ENCODE measurements around the gene ST6GALNAC4.
"Not testable (repeated sequence)": the region's sequence is repeated elsewhere in the genome, so short reads cannot be mapped to it uniquely, and the experiment has no call there.

ST6GALNAC4 gene

DNA sequence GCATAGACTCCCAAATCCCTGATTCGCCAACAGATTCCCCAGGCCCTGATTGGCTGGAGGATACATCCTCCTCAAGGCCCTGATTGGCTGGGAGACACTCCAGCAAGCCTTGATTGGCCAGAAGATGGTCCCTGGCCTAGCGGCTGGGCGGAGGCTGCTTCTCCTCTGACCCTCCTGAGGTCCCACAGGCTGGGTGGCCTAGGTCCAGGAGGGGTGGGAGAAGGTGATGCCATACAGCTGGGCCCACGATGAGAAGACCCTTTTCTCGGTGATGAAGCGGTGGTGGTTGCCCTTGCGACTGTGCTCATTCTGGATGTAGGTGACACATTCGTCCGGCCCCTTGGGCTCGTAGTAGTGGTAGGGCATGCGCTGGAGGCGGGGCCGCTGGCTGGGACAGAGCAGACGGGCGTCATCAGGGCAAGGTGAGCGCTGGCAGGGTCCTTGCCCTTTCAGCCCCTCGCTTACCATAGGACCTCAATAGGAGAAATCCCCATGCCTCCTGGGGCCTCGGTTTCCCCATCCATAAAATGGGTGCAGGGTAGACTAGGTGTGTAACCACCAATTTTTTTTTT is 30.4 kb downstream of the ST6GALNAC4 start:
- no peak overlapping the region for H3K4me3 ChIP-seq (ENCODE audit: low read depth, low read length)
- no peak for DNase-seq (ENCODE audit: low read depth)
- TF ChIP-seq, protein P1, sequence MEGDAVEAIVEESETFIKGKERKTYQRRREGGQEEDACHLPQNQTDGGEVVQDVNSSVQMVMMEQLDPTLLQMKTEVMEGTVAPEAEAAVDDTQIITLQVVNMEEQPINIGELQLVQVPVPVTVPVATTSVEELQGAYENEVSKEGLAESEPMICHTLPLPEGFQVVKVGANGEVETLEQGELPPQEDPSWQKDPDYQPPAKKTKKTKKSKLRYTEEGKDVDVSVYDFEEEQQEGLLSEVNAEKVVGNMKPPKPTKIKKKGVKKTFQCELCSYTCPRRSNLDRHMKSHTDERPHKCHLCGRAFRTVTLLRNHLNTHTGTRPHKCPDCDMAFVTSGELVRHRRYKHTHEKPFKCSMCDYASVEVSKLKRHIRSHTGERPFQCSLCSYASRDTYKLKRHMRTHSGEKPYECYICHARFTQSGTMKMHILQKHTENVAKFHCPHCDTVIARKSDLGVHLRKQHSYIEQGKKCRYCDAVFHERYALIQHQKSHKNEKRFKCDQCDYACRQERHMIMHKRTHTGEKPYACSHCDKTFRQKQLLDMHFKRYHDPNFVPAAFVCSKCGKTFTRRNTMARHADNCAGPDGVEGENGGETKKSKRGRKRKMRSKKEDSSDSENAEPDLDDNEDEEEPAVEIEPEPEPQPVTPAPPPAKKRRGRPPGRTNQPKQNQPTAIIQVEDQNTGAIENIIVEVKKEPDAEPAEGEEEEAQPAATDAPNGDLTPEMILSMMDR (conservative IDR thresholded peaks at IDR 0.05; ENCODE audit: low read depth, low read length) = no peak

DNA sequence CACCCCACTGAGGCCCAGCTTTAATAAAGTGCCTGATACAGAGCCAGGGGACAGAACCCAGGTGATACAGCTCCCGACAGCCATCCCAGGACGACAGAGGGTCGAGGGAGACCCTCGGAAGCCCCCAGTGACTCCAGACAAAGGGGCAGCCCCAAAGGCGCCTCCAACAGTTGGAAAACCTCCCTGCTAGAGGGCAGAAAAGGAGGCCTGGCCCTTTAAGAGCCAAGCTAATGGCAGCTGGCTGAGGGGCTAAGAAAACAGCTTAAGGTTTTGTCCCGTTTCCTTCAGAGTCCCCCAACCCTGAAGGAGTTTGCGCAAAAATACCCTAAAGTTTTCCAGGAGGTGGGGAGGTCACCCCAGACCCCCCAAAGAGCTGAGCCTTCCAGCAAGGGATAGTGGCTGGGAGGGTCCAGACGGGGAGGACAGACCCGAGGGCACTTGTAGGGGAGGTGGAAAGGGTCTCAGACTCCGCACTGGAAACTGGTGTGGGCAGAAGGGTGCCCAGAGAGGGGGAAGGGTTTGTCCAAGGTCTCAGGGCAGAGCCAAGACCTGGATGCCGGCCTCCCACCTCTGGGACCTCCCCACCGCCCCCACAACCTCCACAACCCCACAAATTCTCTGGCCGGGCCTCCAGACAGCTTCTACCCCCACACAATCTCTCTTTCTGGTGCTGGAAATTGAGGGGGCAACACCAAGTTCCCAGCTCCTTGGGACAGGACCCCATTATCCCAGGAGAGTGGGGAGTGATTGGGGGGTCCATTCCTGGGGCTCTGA is 31.1 kb downstream of the ST6GALNAC4 start:
- TF ChIP-seq, protein P1 (conservative IDR thresholded peaks at IDR 0.05; ENCODE audit: low read depth, low read length) = no peak
- DNase-seq (ENCODE audit: low read depth) = no peak
- no peak overlapping the region for H3K4me3 ChIP-seq (ENCODE audit: low read depth, low read length)

DNA sequence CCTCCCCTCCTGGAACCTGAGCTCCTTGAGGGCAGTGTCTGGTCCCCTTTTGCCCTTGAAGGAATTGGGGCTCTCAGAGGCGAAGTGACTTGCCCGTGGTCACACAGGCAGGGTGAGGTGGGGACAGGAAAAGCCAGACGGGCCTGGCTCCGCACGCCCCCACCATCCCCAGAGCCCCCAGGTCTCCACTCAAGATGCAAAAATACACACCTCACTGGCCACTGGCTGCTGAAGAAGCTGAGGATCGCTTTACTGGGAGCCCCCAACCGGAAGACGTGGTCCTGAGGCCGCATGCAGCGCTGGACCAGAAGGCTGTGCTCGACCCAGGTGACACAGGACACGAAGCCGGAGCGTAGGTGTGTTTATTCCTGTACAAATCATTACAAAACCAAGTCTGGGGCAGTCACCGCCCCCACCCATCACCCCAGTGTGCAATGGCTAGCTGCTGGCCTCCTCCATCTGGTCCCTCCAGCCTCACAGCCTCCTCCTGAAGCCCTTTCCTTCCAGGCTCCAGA is 31.8 kb downstream of the ST6GALNAC4 start:
- no peak overlapping the region for H3K4me3 ChIP-seq (ENCODE audit: low read depth, low read length)
- DNase-seq (ENCODE audit: low read depth) = no peak
- TF ChIP-seq, protein P1 (conservative IDR thresholded peaks at IDR 0.05; ENCODE audit: low read depth, low read length) = no peak

DNA sequence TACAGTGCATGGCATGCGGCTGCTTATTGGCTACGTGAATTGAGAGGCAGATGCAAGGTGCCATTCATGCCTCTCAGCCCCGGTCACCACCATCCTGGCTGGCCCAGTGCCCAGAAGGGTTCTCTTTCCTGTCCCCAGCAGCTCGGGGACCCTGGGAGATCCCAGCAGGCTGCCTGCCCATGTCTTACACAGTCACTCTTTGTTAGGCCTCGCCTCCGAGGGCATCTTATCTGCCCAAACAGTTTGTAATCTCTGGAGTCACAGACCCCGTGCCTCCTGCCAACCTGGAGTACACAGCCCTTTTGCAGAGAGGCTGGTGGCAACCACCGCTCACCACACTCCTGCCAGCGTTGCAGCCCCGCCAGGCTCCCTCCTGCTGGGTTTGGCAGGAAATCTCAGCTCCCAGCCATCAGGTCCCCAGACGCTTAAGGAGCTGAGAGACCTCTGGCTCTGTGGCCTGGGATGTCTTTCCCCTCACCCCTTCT is 32.4 kb downstream of the ST6GALNAC4 start:
- no peak for DNase-seq (ENCODE audit: low read depth)
- TF ChIP-seq, protein P1 (conservative IDR thresholded peaks at IDR 0.05; ENCODE audit: low read depth, low read length) = no peak
- H3K4me3 ChIP-seq (ENCODE audit: low read depth, low read length) = no peak overlapping the region

DNA sequence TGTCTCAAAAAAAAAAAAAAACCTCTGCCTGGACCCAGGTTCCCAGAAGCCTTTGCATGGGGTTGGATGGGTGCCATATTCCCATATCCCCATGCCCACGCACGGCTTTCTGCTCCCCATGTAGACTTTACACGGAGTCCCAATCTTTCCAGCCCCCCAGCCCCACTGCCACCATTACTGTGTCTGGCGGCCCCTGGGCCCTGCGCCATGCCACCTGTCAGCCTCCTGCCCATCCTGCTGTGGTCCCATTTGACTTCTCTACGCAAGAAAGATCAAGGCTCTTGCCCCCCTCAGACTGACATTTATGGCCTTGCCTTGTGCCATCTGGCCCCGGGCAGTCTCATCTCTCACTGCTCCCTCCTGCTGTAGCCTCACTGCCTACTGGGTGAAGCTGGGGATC is 32.9 kb downstream of the ST6GALNAC4 start:
- no peak for DNase-seq (ENCODE audit: low read depth)
- TF ChIP-seq, protein P1 (conservative IDR thresholded peaks at IDR 0.05; ENCODE audit: low read depth, low read length) = no peak
- H3K4me3 ChIP-seq (ENCODE audit: low read depth, low read length) = no peak overlapping the region

DNA sequence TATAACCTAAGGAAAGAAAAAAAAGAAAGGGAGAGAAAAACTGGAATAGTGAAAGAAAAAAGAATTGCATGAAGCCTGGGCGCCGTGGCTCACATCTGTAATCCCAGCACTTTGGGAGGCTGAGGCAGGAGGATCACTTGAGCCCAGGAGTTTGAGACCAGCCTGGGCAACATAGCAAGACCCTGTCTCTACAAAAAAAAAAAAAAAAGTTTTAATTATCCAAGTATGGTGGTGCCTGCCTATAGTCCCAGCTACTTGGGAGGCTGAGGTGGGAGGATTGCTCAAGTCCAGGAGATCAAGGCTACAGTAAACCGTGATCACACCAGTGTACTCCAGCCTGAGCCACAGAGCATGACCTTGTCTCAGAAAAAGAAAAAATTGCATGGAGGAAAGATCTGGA is 35.1 kb downstream of the ST6GALNAC4 start:
- not testable (repeated sequence) for H3K4me3 ChIP-seq (ENCODE audit: low read depth, low read length); DNase-seq (ENCODE audit: low read depth)

DNA sequence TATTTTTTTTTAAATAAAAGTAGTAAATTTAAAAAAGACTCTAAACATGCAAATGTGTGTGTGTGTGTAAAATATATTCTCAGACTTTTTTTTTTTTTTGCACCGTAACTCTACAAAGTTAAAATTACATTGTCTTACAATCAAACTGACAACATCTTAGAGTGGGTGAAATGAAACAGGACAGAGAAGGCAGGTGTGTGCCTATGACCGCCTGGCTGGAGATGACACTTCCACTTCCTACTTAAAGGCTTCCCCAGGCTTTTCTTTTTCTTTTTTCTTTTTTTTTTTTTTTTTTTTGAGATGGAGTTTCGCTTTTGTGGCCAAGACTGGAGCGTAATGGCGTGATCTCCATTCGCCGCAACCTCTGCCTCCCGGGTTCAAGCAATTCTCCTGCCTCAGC is 36.7 kb downstream of the ST6GALNAC4 start:
- no peak for DNase-seq (ENCODE audit: low read depth)
- TF ChIP-seq, protein P1 (conservative IDR thresholded peaks at IDR 0.05; ENCODE audit: low read depth, low read length) = no peak
- H3K4me3 ChIP-seq (ENCODE audit: low read depth, low read length) = no peak overlapping the region

Data from choroid plexus epithelial cell (primary cell).